Measurements from ENCODE around the gene ENOSF1.

- TF ChIP-seq POLR2A (IDR thresholded peaks at IDR 0.05) = no peak
- no peak for TF ChIP-seq CTCF (IDR thresholded peaks at IDR 0.05)
These were observed 52.8 kb downstream of the ENOSF1 start for GRCh38 chr18:659597-659996.
